Measurements from ENCODE around the gene SLC16A7.

Gene SLC16A7

GRCh38 chr12:59624732-59625460, 29.1 kb downstream of the SLC16A7 start:
- Histone ChIP-seq H3K4me2 (ENCODE audit: low read length) (no peak overlapping the region), H3F3A (ENCODE audit: insufficient read depth, low read length) (no peaks in the 10 kb centered on the region), H3K79me2 (ENCODE audit: insufficient read depth, low read length) (peaks cover 13% of the 10 kb centered on the region), H3K9ac (ENCODE audit: low read length) (no peak overlapping the region), H3K27me3 (ENCODE audit: insufficient read depth, low read length) (no peaks in the 10 kb centered on the region), H3K9me3 (ENCODE audit: low read length) (no peaks in the 10 kb centered on the region), H3K27ac (ENCODE audit: low read depth, low read length, poor library complexity, severe bottlenecking) (no peak overlapping the region), H3K36me3 (ENCODE audit: insufficient read depth, low read length) (peaks cover 3% of the 10 kb centered on the region; the same call in 1 of the 2 replicates), H4K20me1 (ENCODE audit: insufficient read depth, low read length) (no peaks in the 10 kb centered on the region), H2AFZ (ENCODE audit: low read length) (no peak overlapping the region), H3K4me1 (ENCODE audit: insufficient read depth, low read length, severe bottlenecking) (peaks cover 2% of the 10 kb centered on the region), H3K9me2 (ENCODE audit: low read depth, low read length) (no peaks in the 10 kb centered on the region), H3K4me3 (ENCODE audit: low read depth, low read length, poor library complexity, severe bottlenecking) (no peak overlapping the region)
- TF ChIP-seq, protein P1, sequence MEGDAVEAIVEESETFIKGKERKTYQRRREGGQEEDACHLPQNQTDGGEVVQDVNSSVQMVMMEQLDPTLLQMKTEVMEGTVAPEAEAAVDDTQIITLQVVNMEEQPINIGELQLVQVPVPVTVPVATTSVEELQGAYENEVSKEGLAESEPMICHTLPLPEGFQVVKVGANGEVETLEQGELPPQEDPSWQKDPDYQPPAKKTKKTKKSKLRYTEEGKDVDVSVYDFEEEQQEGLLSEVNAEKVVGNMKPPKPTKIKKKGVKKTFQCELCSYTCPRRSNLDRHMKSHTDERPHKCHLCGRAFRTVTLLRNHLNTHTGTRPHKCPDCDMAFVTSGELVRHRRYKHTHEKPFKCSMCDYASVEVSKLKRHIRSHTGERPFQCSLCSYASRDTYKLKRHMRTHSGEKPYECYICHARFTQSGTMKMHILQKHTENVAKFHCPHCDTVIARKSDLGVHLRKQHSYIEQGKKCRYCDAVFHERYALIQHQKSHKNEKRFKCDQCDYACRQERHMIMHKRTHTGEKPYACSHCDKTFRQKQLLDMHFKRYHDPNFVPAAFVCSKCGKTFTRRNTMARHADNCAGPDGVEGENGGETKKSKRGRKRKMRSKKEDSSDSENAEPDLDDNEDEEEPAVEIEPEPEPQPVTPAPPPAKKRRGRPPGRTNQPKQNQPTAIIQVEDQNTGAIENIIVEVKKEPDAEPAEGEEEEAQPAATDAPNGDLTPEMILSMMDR (IDR thresholded peaks at IDR 0.05; ENCODE audit: low read length), result no peak
- TF ChIP-seq EZH2 (IDR thresholded peaks at IDR 0.05; ENCODE audit: borderline replicate concordance, low read length), result no peak

DNA sequence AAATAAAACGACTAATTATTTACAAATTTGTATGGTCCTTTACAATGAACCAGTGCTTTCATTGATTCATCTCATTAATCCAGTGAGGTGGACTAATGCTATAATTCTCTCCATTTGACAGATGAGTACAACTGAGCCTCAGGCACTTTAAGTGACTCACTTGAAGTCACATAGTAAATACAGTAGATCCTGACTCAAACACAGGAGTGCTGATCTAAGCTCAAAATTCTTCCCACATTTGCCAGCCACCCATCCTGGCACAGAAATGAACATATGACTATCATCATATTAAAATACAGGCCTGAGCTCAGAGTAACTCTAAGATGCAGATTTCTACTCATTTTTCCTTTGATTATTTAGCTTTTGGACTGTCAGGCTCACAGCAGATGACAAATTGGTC, 30.6 kb downstream of the SLC16A7 start:
- Histone ChIP-seq H3K9me2 (ENCODE audit: low read depth, low read length) (no peaks in the 10 kb centered on the region), H3K36me3 (ENCODE audit: insufficient read depth, low read length) (peaks cover 8% of the 10 kb centered on the region; the same call in 1 of the 2 replicates), H3K9me3 (ENCODE audit: low read length) (no peaks in the 10 kb centered on the region), H3K4me1 (ENCODE audit: insufficient read depth, low read length, severe bottlenecking) (no peaks in the 10 kb centered on the region), H3K4me2 (ENCODE audit: low read length) (no peak overlapping the region), H3K27me3 (ENCODE audit: insufficient read depth, low read length) (no peaks in the 10 kb centered on the region), H3K27ac (ENCODE audit: low read depth, low read length, poor library complexity, severe bottlenecking) (no peak overlapping the region), H3F3A (ENCODE audit: insufficient read depth, low read length) (no peaks in the 10 kb centered on the region), H2AFZ (ENCODE audit: low read length) (no peak overlapping the region), H3K4me3 (ENCODE audit: low read depth, low read length, poor library complexity, severe bottlenecking) (no peak overlapping the region), H3K79me2 (ENCODE audit: insufficient read depth, low read length) (peaks cover 13% of the 10 kb centered on the region), H4K20me1 (ENCODE audit: insufficient read depth, low read length) (no peaks in the 10 kb centered on the region), H3K9ac (ENCODE audit: low read length) (no peak overlapping the region)
- no peak for TF ChIP-seq EZH2 (IDR thresholded peaks at IDR 0.05; ENCODE audit: borderline replicate concordance, low read length)
- TF ChIP-seq, protein P1 (IDR thresholded peaks at IDR 0.05; ENCODE audit: low read length), result no peak

DNA sequence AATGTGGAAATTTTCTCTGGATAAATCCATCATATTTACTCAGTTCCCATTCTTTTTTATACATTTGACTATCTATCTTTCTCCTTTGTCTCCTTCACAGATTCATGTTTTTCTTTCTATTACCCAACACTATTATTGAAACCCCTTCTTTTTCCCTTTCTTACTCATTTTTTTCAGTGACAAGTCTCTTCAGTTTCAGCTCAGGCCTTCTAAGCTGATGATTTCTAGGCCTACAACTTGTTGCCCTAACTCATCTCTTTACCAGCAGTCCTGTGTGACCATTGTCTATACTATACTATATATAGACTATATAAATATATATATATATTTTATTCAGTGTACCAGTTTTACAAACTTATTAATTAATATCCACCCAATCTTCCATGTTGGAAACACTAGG, 31.8 kb downstream of the SLC16A7 start:
- H3F3A ChIP-seq (ENCODE audit: insufficient read depth, low read length), result no peaks in the 10 kb centered on the region
- no peaks in the 10 kb centered on the region for H3K4me1 ChIP-seq (ENCODE audit: insufficient read depth, low read length, severe bottlenecking)
- H3K4me3 ChIP-seq (ENCODE audit: low read depth, low read length, poor library complexity, severe bottlenecking), result no peak overlapping the region
- H3K27me3 ChIP-seq (ENCODE audit: insufficient read depth, low read length), result no peaks in the 10 kb centered on the region
- no peak overlapping the region for H2AFZ ChIP-seq (ENCODE audit: low read length)
- no peak overlapping the region for H3K9ac ChIP-seq (ENCODE audit: low read length)
- no peaks in the 10 kb centered on the region for H3K9me2 ChIP-seq (ENCODE audit: low read depth, low read length)
- H3K9me3 ChIP-seq (ENCODE audit: low read length), result no peaks in the 10 kb centered on the region
- no peak overlapping the region for H3K4me2 ChIP-seq (ENCODE audit: low read length)
- H4K20me1 ChIP-seq (ENCODE audit: insufficient read depth, low read length), result no peaks in the 10 kb centered on the region
- TF ChIP-seq EZH2 (IDR thresholded peaks at IDR 0.05; ENCODE audit: borderline replicate concordance, low read length), result no peak
- TF ChIP-seq, protein P1 (IDR thresholded peaks at IDR 0.05; ENCODE audit: low read length), result no peak
- H3K79me2 ChIP-seq (ENCODE audit: insufficient read depth, low read length), result peaks cover 13% of the 10 kb centered on the region; the same call in 1 of the 2 replicates
- no peak overlapping the region for H3K27ac ChIP-seq (ENCODE audit: low read depth, low read length, poor library complexity, severe bottlenecking)
- peaks cover 8% of the 10 kb centered on the region; the same call in 1 of the 2 replicates for H3K36me3 ChIP-seq (ENCODE audit: insufficient read depth, low read length)
